GM10266 (cell line): Measurements from ENCODE around the gene CES4A.
"Not testable (repeated sequence)": the region's sequence is repeated elsewhere in the genome, so short reads cannot be mapped to it uniquely, and the experiment has no call there.

Source experiments
- DNase-seq: peaks from one replicate; pipeline ENCODE4 v3.0.0; 2012; ENCODE audit errors: extremely low spot score
- TF ChIP-seq, protein P1 (sequence below): IDR thresholded peaks from 2 replicates; pipeline ENCODE4 v1.5.1; 2012; ENCODE audit warnings: mild to moderate bottlenecking, low read depth; ENCODE audit not compliant: control insufficient read depth, insufficient read depth; ENCODE audit errors: missing control alignments

Gene CES4A

DNA sequence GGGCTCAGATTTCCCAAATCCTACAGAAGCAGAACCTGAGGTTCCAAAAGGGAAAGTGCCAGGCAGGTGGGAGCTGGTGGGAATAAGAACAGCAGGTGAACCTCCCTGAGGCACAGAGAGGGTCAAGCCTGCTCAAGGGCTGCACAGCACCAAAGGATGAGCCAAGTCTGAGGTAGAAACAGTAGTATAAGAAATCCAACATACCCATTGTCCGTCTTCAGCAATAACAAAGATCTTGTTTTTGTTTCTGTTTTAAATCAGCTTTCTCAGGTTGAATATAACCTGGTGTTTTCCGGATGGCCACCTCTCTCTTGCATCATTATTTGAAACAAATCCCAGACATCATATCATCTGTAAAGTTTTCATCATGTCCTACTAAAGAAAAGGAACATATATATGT is 38.0 kb upstream of the CES4A start:
- peak; percentile 45 for DNase-seq
- TF ChIP-seq, protein P1, sequence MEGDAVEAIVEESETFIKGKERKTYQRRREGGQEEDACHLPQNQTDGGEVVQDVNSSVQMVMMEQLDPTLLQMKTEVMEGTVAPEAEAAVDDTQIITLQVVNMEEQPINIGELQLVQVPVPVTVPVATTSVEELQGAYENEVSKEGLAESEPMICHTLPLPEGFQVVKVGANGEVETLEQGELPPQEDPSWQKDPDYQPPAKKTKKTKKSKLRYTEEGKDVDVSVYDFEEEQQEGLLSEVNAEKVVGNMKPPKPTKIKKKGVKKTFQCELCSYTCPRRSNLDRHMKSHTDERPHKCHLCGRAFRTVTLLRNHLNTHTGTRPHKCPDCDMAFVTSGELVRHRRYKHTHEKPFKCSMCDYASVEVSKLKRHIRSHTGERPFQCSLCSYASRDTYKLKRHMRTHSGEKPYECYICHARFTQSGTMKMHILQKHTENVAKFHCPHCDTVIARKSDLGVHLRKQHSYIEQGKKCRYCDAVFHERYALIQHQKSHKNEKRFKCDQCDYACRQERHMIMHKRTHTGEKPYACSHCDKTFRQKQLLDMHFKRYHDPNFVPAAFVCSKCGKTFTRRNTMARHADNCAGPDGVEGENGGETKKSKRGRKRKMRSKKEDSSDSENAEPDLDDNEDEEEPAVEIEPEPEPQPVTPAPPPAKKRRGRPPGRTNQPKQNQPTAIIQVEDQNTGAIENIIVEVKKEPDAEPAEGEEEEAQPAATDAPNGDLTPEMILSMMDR: no peak

DNA sequence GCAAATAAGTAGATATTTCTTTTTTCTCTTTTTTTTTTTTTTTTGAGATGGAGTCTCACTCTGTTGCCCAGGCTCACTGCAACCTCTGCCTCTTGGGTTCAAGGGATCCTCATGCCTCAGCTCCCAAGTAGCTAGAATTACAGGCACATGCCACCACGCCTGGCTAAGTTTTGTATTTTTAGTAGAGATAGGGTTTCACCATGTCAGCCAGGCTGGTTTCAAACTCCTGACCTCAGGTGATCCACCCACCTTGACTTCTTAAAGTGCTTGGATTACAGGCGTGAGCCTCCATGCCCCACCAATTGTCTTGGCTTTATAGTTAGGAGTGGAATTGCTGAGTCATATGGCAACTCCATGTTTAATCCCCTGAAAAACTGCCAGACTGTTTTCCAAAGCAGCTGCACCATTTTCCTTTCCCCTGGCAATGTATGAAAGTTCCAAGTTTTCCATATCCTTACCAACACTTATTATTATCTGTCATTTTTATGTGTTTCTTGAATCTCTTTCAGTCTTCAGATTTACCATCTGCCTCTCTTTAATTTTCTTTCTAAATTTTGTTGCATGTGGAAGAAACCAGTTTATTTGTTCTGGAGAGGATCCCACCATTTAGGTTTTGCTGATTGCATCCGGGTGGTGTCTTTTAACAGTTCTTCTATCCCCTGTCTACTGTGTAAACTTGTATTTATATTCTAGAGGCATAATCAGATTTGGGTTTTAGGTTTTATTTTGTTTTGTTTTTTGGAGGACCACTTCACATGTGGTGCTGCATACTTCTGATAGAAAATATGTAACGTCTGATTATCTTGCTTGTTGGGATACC is 37.2 kb upstream of the CES4A start:
- DNase-seq: no peak
- TF ChIP-seq, protein P1: no peak

DNA sequence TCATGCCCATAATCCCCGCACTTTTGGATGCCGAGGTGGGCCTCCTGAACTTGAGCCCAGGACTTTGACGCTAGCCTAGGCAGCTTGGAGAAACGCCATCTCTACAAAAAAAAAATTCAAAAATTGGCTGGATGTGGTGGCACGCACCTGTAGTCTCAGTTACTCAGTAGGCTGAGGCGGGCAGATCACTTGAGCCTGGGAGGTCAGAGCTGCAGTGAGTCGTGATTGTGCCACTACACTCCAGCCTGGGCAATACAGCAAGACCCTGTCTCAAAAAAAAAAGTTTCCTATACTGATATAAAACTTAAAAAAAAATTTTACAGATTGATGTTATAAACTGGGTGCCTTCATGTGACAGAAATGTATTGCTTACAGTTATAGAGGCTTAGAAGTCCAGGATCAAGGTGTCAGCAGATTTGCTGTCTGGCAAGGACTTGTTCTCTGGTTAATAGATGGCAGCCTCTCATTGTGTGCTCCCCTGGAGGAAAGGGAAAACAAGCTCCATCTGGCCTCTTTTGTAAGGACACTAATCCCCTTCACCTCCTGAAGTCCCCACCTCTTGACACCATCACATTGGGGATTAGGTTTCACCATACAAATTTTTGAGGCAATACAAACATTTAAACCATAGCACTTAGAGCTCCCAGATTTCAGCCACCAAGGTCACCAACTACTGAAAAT is 35.8 kb upstream of the CES4A start:
- TF ChIP-seq, protein P1: no peak
- DNase-seq: no peak

DNA sequence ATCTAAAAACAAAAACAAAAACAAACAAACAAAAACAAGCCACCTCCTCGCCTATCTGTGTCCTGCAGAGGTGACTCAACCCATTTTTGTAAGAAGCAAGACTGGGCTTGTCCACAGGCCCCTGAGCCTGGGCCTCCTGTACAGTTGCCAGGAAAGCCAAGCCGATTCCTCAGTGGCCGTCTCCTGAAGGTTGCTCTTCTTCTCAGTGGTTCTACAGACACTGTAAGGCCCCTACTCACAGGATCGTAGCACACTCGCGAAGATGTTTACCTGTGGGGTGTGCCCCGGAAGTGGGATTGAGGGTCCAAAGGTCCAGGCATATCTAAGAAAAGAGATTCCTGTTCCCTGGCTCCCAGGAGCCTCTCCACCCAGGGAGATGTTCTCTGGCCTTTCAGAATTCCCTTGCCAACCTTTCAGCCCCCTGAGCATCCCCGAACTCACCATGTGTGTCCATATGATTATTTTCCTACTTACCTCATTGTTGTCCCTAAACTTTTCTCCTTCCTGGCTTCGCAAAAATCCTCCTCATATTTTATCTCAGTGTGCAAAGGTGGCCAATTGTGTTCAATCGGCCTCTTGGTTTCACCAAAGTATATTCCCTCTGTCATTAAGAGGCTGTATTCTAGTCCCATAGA is 34.8 kb upstream of the CES4A start:
- TF ChIP-seq, protein P1: no peak
- no peak for DNase-seq

DNA sequence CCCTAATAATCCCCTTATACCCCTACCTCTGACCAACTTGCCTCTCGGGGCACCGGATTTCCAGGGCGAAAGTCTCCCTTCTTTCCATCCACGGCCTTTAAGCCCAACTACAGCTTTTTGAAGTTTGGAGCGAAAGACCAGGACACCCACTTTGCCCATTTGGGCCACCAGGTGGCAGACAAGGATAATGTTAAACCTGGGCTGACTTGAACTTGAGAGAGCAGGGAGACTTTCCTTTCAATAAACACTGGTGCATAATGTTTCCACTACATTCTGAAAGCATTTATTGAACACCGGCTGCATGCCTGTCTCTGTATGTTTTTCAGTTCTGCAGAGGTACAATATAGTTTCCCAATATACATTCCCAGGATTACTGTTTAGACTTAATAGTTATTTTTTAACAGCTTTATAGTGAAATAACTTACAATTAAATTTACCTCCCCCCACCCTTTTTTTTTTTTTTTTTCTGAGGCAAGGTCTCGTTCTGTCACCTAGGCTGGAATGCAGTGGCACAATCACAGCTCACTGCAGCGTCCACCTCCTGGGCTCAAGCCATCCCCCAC is 34.2 kb upstream of the CES4A start:
- DNase-seq: peak; percentile 79
- TF ChIP-seq, protein P1: peak; percentile 88

DNA sequence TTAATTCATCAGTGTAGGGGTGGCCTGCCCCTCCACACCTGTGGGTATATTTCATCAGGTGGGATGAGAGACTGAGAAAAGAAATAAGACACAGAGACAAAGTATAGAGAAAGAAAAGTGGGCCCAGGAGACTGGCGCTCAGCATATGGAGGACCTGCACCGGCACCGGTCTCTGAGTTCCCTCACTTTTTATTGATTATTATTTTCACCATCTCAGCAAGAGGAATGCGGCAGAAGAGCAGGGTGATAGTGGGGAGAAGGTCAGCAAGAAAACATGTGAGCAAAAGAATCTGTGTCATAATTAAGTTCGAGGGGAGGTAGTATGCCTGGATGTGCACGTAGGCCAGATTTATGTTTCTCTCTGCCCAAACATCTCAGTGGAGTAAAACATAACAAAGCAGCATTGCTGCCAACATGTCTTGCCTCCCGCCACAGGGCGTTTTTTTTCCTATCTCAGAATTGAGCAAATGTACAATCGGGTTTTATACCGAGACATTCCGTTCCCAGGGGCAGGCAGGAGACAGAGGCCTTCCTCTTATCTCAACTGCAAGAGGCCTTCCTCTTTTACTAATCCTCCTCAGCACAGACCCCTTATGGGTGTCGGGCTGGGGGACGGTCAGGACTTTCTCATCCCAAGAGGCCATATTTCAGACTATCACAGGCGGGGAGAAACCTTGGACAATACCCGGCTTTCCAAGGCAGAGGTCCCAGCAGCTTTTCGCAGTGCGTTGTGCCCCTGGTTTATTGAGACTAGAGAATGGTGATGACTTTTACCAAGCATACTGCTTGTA is 32.8 kb upstream of the CES4A start:
- DNase-seq: not testable (repeated sequence)

DNA sequence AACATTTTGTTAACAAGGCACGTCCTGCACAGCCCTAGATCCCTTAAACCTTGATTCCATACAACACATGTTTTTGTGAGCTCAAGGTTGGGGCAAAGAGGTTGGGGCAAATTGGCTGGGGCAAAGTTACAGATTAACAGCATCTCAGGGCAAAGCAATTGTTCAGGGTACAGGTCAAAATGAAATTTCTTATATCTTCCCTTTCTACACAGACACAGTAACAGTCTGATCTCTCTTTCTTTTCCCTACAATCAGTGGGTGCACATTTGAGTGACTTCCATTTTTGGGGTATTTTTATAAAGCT is 32.3 kb upstream of the CES4A start:
- not testable (repeated sequence) for DNase-seq
